Measurements from ENCODE around the gene BCL2L12.
A peak's percentile ranks its signal among the peaks of the same experiment; 100 is the strongest.

- TF ChIP-seq ZNF76 (tag by site-specific recombination; IDR thresholded peaks at IDR 0.05; ENCODE audit: borderline replicate concordance, low read depth) (peak; percentile 87), REST (tag by site-specific recombination; IDR thresholded peaks at IDR 0.05) (peak; percentile 16; the same call in 1 of the 2 replicates), YY1 (tag by site-specific recombination; IDR thresholded peaks at IDR 0.05) (no peak), CTCF (tag by site-specific recombination; IDR thresholded peaks at IDR 0.05) (no peak), ZNF248 (tag by site-specific recombination; IDR thresholded peaks at IDR 0.05) (no peak), RBAK (tag by site-specific recombination; IDR thresholded peaks at IDR 0.05) (no peak), ZNF184 (tag by site-specific recombination; IDR thresholded peaks at IDR 0.05) (no peak), ZBTB1 (tag by site-specific recombination; IDR thresholded peaks at IDR 0.05) (no peak)
Measured at GRCh38 chr19:49640113-49640898, 25.4 kb upstream of the BCL2L12 start, which contains the start of gene RRAS.
